ENCODE measurements around the gene RNF44.
"Not testable (repeated sequence)": the region's sequence is repeated elsewhere in the genome, so short reads cannot be mapped to it uniquely, and the experiment has no call there.

GRCh38 chr5:176550937-176551336 is 13.7 kb upstream of the RNF44 start:
- TF ChIP-seq, protein P1, sequence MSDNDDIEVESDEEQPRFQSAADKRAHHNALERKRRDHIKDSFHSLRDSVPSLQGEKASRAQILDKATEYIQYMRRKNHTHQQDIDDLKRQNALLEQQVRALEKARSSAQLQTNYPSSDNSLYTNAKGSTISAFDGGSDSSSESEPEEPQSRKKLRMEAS (IDR thresholded peaks at IDR 0.05) = not testable (repeated sequence)
- TF ChIP-seq CTCF (IDR thresholded peaks at IDR 0.05; ENCODE audit: low read depth, low read length, missing input control); EGR1 (IDR thresholded peaks at IDR 0.05; ENCODE audit: low read depth in 2 of 2); YY1 (IDR thresholded peaks at IDR 0.05); JUND (IDR thresholded peaks at IDR 0.05); HNF4A (conservative IDR thresholded peaks at IDR 0.05); ATF3 (IDR thresholded peaks at IDR 0.05); GABPA (IDR thresholded peaks at IDR 0.05 in 1 of 2, conservative IDR thresholded peaks at IDR 0.05 in 1 of 2); SP1 (IDR thresholded peaks at IDR 0.05); TAF1 (conservative IDR thresholded peaks at IDR 0.05); RAD21 (IDR thresholded peaks at IDR 0.05); REST (IDR thresholded peaks at IDR 0.05); RXRA (IDR thresholded peaks at IDR 0.05): not testable (repeated sequence)
- TF ChIP-seq, protein P2, sequence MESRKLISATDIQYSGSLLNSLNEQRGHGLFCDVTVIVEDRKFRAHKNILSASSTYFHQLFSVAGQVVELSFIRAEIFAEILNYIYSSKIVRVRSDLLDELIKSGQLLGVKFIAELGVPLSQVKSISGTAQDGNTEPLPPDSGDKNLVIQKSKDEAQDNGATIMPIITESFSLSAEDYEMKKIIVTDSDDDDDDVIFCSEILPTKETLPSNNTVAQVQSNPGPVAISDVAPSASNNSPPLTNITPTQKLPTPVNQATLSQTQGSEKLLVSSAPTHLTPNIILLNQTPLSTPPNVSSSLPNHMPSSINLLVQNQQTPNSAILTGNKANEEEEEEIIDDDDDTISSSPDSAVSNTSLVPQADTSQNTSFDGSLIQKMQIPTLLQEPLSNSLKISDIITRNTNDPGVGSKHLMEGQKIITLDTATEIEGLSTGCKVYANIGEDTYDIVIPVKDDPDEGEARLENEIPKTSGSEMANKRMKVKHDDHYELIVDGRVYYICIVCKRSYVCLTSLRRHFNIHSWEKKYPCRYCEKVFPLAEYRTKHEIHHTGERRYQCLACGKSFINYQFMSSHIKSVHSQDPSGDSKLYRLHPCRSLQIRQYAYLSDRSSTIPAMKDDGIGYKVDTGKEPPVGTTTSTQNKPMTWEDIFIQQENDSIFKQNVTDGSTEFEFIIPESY (IDR thresholded peaks at IDR 0.05) = not testable (repeated sequence)

All from liver (tissue), 3 donors.